H1 (cell line): ENCODE measurements around the gene MBNL1. TPM values are rescaled to one million over a fixed set of nuclear protein-coding genes. Genes with fewer than 3 reads are reported as not detected.
A peak's percentile ranks its signal among the peaks of the same experiment; 100 is the strongest.

Experiments
- CTCF ChIA-PET: fragments of 300-600 bp; sonication (Branson Sonifier 250); formaldehyde crosslinking; loops from one replicate; lab custom pipeline; 2021; ENCODE audit not compliant: partially characterized antibody; lab: Charles Lee
- POLR2A ChIA-PET: fragments of 300-600 bp; sonication (Branson Sonifier 250); formaldehyde crosslinking; loops from one replicate; lab custom pipeline; 2021; ENCODE audit warnings: inconsistent platforms; ENCODE audit not compliant: partially characterized antibody; lab: Charles Lee
- DNase-seq, 2 experiments: peaks; one replicate each; pipeline versions ENCODE4 v3.0.0 to v3.0.0-alpha.2; 2010 to 2022; ENCODE audit warnings: low spot score in 2 of 2, low read depth in 1 of 2, mixed read lengths in 1 of 2
- FAIRE-seq: peaks from 2 replicates; lab custom pipeline; 2011; peaks lifted over from hg19 to GRCh38; lab: Jason Lieb, UNC
- H2AFZ ChIP-seq: 2 replicates; pipeline ENCODE4 v1.8.1; 2012; ENCODE audit warnings: low read length, inconsistent platforms
- H2AK5ac ChIP-seq: 2 replicates; pipeline ENCODE4 v1.6.1; 2013; ENCODE audit warnings: low read depth, low read length
- H2BK120ac ChIP-seq: replicated peaks from 2 replicates; pipeline ENCODE3; 2013; ENCODE audit warnings: low read depth, low read length, inconsistent platforms
- H2BK12ac ChIP-seq: 2 replicates; pipeline ENCODE4 v1.6.1; 2013; ENCODE audit warnings: low read depth, low read length
- H2BK15ac ChIP-seq: 2 replicates; pipeline ENCODE4 v1.6.1; 2013; ENCODE audit warnings: low read length
- H2BK20ac ChIP-seq: 2 replicates; pipeline ENCODE4 v1.6.1; 2013; ENCODE audit warnings: low read length
- H2BK5ac ChIP-seq: 2 replicates; pipeline ENCODE4 v1.6.1; 2013; ENCODE audit warnings: low read depth, low read length
- H3K14ac ChIP-seq: 2 replicates; pipeline ENCODE4 v1.6.1; 2013; ENCODE audit warnings: inconsistent platforms; ENCODE audit not compliant: insufficient read length
- H3K18ac ChIP-seq: 2 replicates; pipeline ENCODE4 v1.6.1; 2013; ENCODE audit warnings: low read length; ENCODE audit errors: extremely low read depth
- H3K23ac ChIP-seq: 2 replicates; pipeline ENCODE4 v1.6.1; 2013; ENCODE audit warnings: inconsistent platforms; ENCODE audit not compliant: insufficient read length
- H3K23me2 ChIP-seq: 2 replicates; pipeline ENCODE4 v1.6.1; 2013; ENCODE audit warnings: low read depth, low read length
- H3K27ac ChIP-seq: 2 replicates; pipeline ENCODE4 v1.6.1; 2011; ENCODE audit warnings: low read depth, low read length, inconsistent platforms
- H3K27me3 ChIP-seq, 4 experiments: replicated peaks in 1 of 4; 1 replicate in 1 of 4; 2 replicates in 3 of 4; pipeline versions ENCODE4 v1.6.1 to v1.8.1; 2011 to 2013; ENCODE audit warnings: low read length in 3 of 4, mild to moderate bottlenecking in 3 of 4, inconsistent platforms in 2 of 4, mixed read lengths in 2 of 4, moderate library complexity in 1 of 4; ENCODE audit not compliant: control insufficient read depth in 3 of 4, insufficient read depth in 3 of 4; ENCODE audit errors: extremely low read depth in 1 of 4
- H3K36me3 ChIP-seq, 4 experiments: 2 replicates each; pipeline versions ENCODE4 v1.6.1 to v1.8.1; 2011 to 2013; ENCODE audit warnings: mild to moderate bottlenecking in 4 of 4, low read length in 3 of 4, moderate library complexity in 2 of 4, control low read depth in 1 of 4, inconsistent platforms in 1 of 4; ENCODE audit not compliant: insufficient read depth in 4 of 4, control insufficient read depth in 2 of 4
- H3K4ac ChIP-seq: replicated peaks from 2 replicates; pipeline ENCODE3; 2013; ENCODE audit warnings: low read length, low read depth, mixed read lengths, inconsistent platforms; ENCODE audit not compliant: insufficient read length
- H3K4me1 ChIP-seq, 4 experiments: replicated peaks in 1 of 4; 1 replicate in 1 of 4; 2 replicates in 3 of 4; pipeline versions ENCODE4 v1.6.1 to v1.8.1; 2011 to 2013; ENCODE audit warnings: low read length in 3 of 4, inconsistent platforms in 2 of 4, mixed read lengths in 1 of 4; ENCODE audit not compliant: insufficient read depth in 4 of 4, control insufficient read depth in 3 of 4
- H3K4me2 ChIP-seq, 2 experiments: 2 replicates each; pipeline versions ENCODE4 v1.6.1 to v1.8.1; 2011 to 2013; ENCODE audit warnings: low read depth in 2 of 2, low read length in 2 of 2, control low read depth in 1 of 2, inconsistent platforms in 1 of 2, mild to moderate bottlenecking in 1 of 2; ENCODE audit not compliant: insufficient read depth in 1 of 2
- H3K4me3 ChIP-seq, 4 experiments: fragments of 200-600, 300-600 bp in 1 of 4; sonication (generic), shearing (Covaris generic), sonication (Bioruptor Twin) in 1 of 4; 2 replicates each; pipeline versions ENCODE4 v1.5.1 to v1.8.1; 2011 to 2016; ENCODE audit warnings: low read length in 4 of 4, low read depth in 3 of 4, control low read depth in 2 of 4, inconsistent platforms in 2 of 4, mild to moderate bottlenecking in 2 of 4, mixed read lengths in 1 of 4, moderate library complexity in 1 of 4; ENCODE audit not compliant: insufficient read depth in 2 of 4; ENCODE audit errors: extremely low read depth in 1 of 4
- H3K56ac ChIP-seq: replicated peaks from 2 replicates; pipeline ENCODE3; 2013; ENCODE audit warnings: low read depth, mild to moderate bottlenecking, mixed read lengths, low read length, inconsistent platforms; ENCODE audit not compliant: insufficient read length
- H3K79me1 ChIP-seq: 2 replicates; pipeline ENCODE4 v1.6.1; 2013; ENCODE audit warnings: low read depth, low read length, control low read depth
- H3K79me2 ChIP-seq, 2 experiments: 2 replicates each; pipeline versions ENCODE4 v1.6.1 to v1.8.1; 2012 to 2013; ENCODE audit warnings: low read length in 2 of 2, mild to moderate bottlenecking in 2 of 2, inconsistent platforms in 1 of 2; ENCODE audit not compliant: insufficient read depth in 2 of 2, control insufficient read depth in 1 of 2
- H3K9ac ChIP-seq, 4 experiments: replicated peaks in 1 of 4; 1 replicate in 1 of 4; 2 replicates in 3 of 4; pipeline versions ENCODE4 v1.6.1 to v1.8.1; 2011 to 2013; ENCODE audit warnings: low read depth in 3 of 4, low read length in 3 of 4, control low read depth in 2 of 4, mild to moderate bottlenecking in 2 of 4, moderate library complexity in 2 of 4, inconsistent platforms in 1 of 4; ENCODE audit errors: extremely low read depth in 1 of 4
- H3K9me3 ChIP-seq, 2 experiments: 2 replicates each; pipeline versions ENCODE4 v1.6.1 to v1.8.1; 2012 to 2013; ENCODE audit warnings: mild to moderate bottlenecking in 2 of 2, moderate library complexity in 2 of 2, control low read depth in 1 of 2, inconsistent platforms in 1 of 2, low read depth in 1 of 2, low read length in 1 of 2, mixed read lengths in 1 of 2; ENCODE audit not compliant: insufficient read depth in 2 of 2
- H4K20me1 ChIP-seq, 2 experiments: replicated peaks in 1 of 2; 2 replicates each; pipeline versions ENCODE3 to v1.8.1; 2011 to 2013; ENCODE audit warnings: inconsistent platforms in 2 of 2, low read length in 2 of 2, mild to moderate bottlenecking in 1 of 2; ENCODE audit not compliant: insufficient read depth in 2 of 2, control insufficient read depth in 1 of 2
- H4K5ac ChIP-seq: 2 replicates; pipeline ENCODE4 v1.6.1; 2013; ENCODE audit warnings: low read length, low read depth, mixed read lengths, inconsistent platforms; ENCODE audit not compliant: insufficient read length
- H4K8ac ChIP-seq: 2 replicates; pipeline ENCODE4 v1.8.0; 2013; ENCODE audit warnings: mild to moderate bottlenecking, moderate library complexity, low read length, inconsistent platforms; ENCODE audit not compliant: insufficient read depth; ENCODE audit errors: extremely low read depth
- H4K91ac ChIP-seq: replicated peaks from 2 replicates; pipeline ENCODE3; 2013; ENCODE audit warnings: low read length, mixed read lengths, inconsistent platforms; ENCODE audit not compliant: insufficient read length
- CBX5 ChIP-seq: fragments of 300-800, 300-1000 bp; sonication (generic); IDR thresholded peaks from 2 replicates; pipeline ENCODE4 v1.7.1; 2016; ENCODE audit warnings: antibody characterized with exemption, low read length, low read depth
- CREB1 ChIP-seq: IDR thresholded peaks from 2 replicates; pipeline ENCODE4 v1.6.1; 2012; ENCODE audit warnings: inconsistent platforms
- GTF2F1 ChIP-seq: IDR thresholded peaks from 2 replicates; pipeline ENCODE4 v1.6.1; 2012; ENCODE audit warnings: low read depth, low read length, improper control_type of control experiment, borderline replicate concordance
- HDAC2 ChIP-seq, 2 experiments: fragments of 300-600 bp in 1 of 2; sonication (generic) in 1 of 2; IDR thresholded peaks; 2 replicates each; pipeline ENCODE4 v1.6.1; 2011 to 2012; ENCODE audit warnings: low read depth in 2 of 2, low read length in 2 of 2, mild to moderate bottlenecking in 2 of 2, moderate library complexity in 2 of 2, borderline replicate concordance in 1 of 2, inconsistent platforms in 1 of 2
- JUN ChIP-seq: IDR thresholded peaks from 2 replicates; pipeline ENCODE4 v1.6.1; 2011; ENCODE audit warnings: low read depth, mild to moderate bottlenecking, improper control_type of control experiment, low read length
- NANOG ChIP-seq: IDR thresholded peaks from 2 replicates; pipeline ENCODE4 v1.6.1; 2011; ENCODE audit warnings: low read length, low read depth, mild to moderate bottlenecking, inconsistent platforms; ENCODE audit not compliant: insufficient read depth, poor library complexity, severe bottlenecking
- PHF8 ChIP-seq: fragments of 200-600 bp; sonication (generic); conservative IDR thresholded peaks from 2 replicates; pipeline ENCODE4 v1.7.1; 2012; ENCODE audit warnings: low read depth, mild to moderate bottlenecking, inconsistent platforms, low read length, moderate library complexity
- RAD21 ChIP-seq, 2 experiments: IDR thresholded peaks in 1 of 2; conservative IDR thresholded peaks in 1 of 2; 2 replicates each; pipeline ENCODE4 v1.6.1; 2011; ENCODE audit warnings: low read depth in 2 of 2, low read length in 2 of 2, improper control_type of control experiment in 1 of 2, inconsistent platforms in 1 of 2, mild to moderate bottlenecking in 1 of 2, moderate library complexity in 1 of 2
- RXRA ChIP-seq: IDR thresholded peaks from 2 replicates; pipeline ENCODE4 v1.6.1; 2011; ENCODE audit warnings: low read depth, mild to moderate bottlenecking, low read length, moderate library complexity; ENCODE audit not compliant: insufficient read depth
- SIX5 ChIP-seq: IDR thresholded peaks from 2 replicates; pipeline ENCODE4 v1.6.1; 2011; ENCODE audit warnings: mild to moderate bottlenecking, low read depth, low read length
- TBP ChIP-seq: IDR thresholded peaks from 2 replicates; pipeline ENCODE4 v1.6.1; 2011; ENCODE audit warnings: low read depth, low read length, improper control_type of control experiment
- YY1 ChIP-seq: IDR thresholded peaks from 2 replicates; pipeline ENCODE4 v1.6.1; 2011; ENCODE audit warnings: low read depth, mild to moderate bottlenecking, low read length
- WGBS, 2 experiments: shearing (Covaris generic) in 1 of 2; methylation state at CpG; one replicate each; pipeline versions ENCODE4 v1.1.6 to v1.1.7; 2013 to 2015; ENCODE audit warnings: low lambda C conversion rate in 2 of 2, mixed read lengths in 2 of 2, inconsistent platforms in 1 of 2, low coverage in 1 of 2, missing lambda C conversion rate in 1 of 2; ENCODE audit not compliant: insufficient replicate concordance in 2 of 2, insufficient coverage in 1 of 2, insufficient read length in 1 of 2; ENCODE audit errors: extremely low coverage in 1 of 2, missing lambda C conversion rate in 1 of 2; 5-methylcytosine and 5-hydroxymethylcytosine counted together
- polyA plus RNA-seq, 7 experiments: library from polyadenylated mRNA; depleted of rRNA in 3 of 7; stranded (reverse) in 5 of 7; unstranded in 2 of 7; fragments of >200 nt in 5 of 7; fragments of 200-250 nt in 2 of 7; gene quantifications; 1 replicate in 5 of 7; 2 replicates in 1 of 7; 4 replicates in 1 of 7; pipeline versions ENCODE4 v1.2.1 to v1.2.3, GENCODE V29; 2011 to 2013; ENCODE audit warnings: missing spikeins in 2 of 7, mixed read lengths in 2 of 7
- total RNA-seq: library from RNA; stranded (reverse); fragmentation: NEBNext Ultra II Directional; extraction: Animal tissue kit (Norgen Biotek cat#: 25700); gene quantifications from 2 replicates; pipeline ENCODE4 v1.2.1, GENCODE V29; 2021

Gene MBNL1
- total and polyA plus RNA-seq, 2 of the 8 experiments (the other 6 are each of a cell fraction or from before 2014, with no cell fraction given), result 5.0 to 16.4 TPM

DNA sequence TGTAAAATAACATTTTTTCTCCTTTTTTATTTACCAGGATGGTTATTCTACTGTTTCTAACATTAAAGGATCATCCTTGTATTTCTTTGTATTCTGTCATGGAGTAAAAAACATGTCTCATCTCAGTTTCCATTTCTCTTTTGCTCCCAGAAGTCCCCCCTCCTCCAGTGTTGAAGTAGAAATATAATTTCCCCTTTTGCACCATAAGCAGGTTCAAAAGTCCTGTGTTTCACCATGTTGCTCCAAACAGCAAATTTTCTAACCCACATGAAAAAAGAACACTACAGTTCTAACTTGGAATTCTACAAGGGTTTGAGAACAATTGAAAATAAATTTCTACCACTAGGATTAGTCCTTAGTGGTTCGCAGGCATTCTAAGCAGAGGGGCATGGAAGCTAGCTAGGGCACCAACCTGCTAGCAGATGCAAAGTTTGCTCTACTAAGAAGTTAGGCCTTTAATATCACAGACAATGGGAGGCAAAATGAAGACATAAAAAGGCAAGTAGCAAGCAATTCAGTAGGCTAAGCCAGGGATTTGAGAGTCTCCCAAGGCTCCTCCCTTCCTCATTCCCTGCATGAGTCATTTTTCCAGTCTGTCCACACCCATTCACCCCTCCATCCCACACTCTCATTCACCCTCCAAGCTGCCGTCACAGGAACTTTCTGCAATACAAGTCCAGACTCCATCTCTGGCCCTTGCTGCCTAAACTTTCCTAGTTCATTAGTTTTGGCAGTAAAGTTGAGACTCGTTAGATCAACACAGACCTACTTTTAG is 2.3 kb upstream of the MBNL1 start:
- no peak overlapping the region for H3K9ac ChIP-seq
- H4K5ac ChIP-seq, result no peak overlapping the region
- no peak for TF ChIP-seq RAD21 (IDR thresholded peaks at IDR 0.05 in 1 of 2, conservative IDR thresholded peaks at IDR 0.05 in 1 of 2; ENCODE audit: low read depth in 2 of 2, low read length in 2 of 2)
- no peak for TF ChIP-seq TBP
- TF ChIP-seq NANOG, result no peak
- TF ChIP-seq HDAC2 (IDR thresholded peaks at IDR 0.05; ENCODE audit: borderline replicate concordance in 1 of 2, low read depth in 2 of 2, low read length in 2 of 2), result no peak
- TF ChIP-seq GTF2F1, result no peak
- TF ChIP-seq CBX5, result no peak
- TF ChIP-seq YY1, result no peak
- TF ChIP-seq RXRA, result no peak
- no peak for TF ChIP-seq JUN
- TF ChIP-seq PHF8, result no peak
- no peak for TF ChIP-seq SIX5
- TF ChIP-seq CREB1, result no peak

More for the DNA sequence above, 2.3 kb upstream of the MBNL1 start:
- Histone ChIP-seq H3K79me1 (no peaks in the 10 kb centered on the region; the same call in 1 of the 2 replicates), H2BK120ac (no peak overlapping the region), H3K23ac (no peak overlapping the region), H3K9me3 (no peaks in the 10 kb centered on the region), H3K23me2 (no peaks in the 10 kb centered on the region; the same call in 1 of the 2 replicates), H3K4ac (no peak overlapping the region), H3K27me3 (peaks cover 0 to 17% (median 7%) of the 10 kb centered on the region in 4 experiments; a peak in 4 of 7 replicates), H4K91ac (no peak overlapping the region), H3K56ac (no peak overlapping the region), H2BK5ac (no peak overlapping the region), H3K4me2 (no peak overlapping the region), H2BK15ac (no peak overlapping the region), H4K8ac (no peak overlapping the region), H3K4me3 (no peak overlapping the region), H2BK20ac (no peak overlapping the region), H3K18ac (no peak overlapping the region), H4K20me1 (no peaks in the 10 kb centered on the region), H2AFZ (0 out of 2 replicates have a peak overlapping the region, but pooled peaks have one; percentile 40), H3K36me3 (no peaks in the 10 kb centered on the region), H3K27ac (no peak overlapping the region), H3K14ac (no peak overlapping the region), H2BK12ac (0 out of 2 replicates have a peak overlapping the region, but pooled peaks have one; percentile 2), H3K4me1 (peaks cover 0 to 4% (median under 1%) of the 10 kb centered on the region in 4 experiments; a peak in 4 of 7 replicates), H3K79me2 (peaks cover 0 to 17% of the 10 kb centered on the region in 2 experiments; a peak in 2 of 4 replicates), H2AK5ac (no peak overlapping the region)
- POLR2A ChIA-PET, result no interaction called here
- no peak for FAIRE-seq
- 84% methylated on average over 3 of the region's 3 CpGs; no CpG with 5 or more reads in 1 of the 2 experiments for WGBS, 2 experiments
- no peak for DNase-seq
- CTCF ChIA-PET, result no interaction called here
